HG02870 (cell line): Measurements from ENCODE around the gene ADAMTSL3.
"Not testable (repeated sequence)": the region's sequence is repeated elsewhere in the genome, so short reads cannot be mapped to it uniquely, and the experiment has no call there.

Experiments
- ATAC-seq: cut with Tn5 transposase; IDR thresholded peaks from one replicate; pipeline ENCODE4 v1.9.1; 2021; ENCODE audit warnings: mild to moderate bottlenecking, moderate library complexity; ENCODE audit not compliant: unreplicated experiment

ADAMTSL3 gene

GRCh38 chr15:84078038-84078437 is 424.1 kb downstream of the ADAMTSL3 start:
- not testable (repeated sequence) for ATAC-seq

- not testable (repeated sequence) for ATAC-seq
Observed at GRCh38 chr15:84079325-84079884, 425.5 kb downstream of the ADAMTSL3 start.

- peak; percentile 89 for ATAC-seq
Observed at GRCh38 chr15:84079885-84080777, 426.2 kb downstream of the ADAMTSL3 start.

GRCh38 chr15:84080778-84081084 is 426.8 kb downstream of the ADAMTSL3 start:
- ATAC-seq, result not testable (repeated sequence)

- no peak for ATAC-seq
Observed at GRCh38 chr15:84081391-84082168, 427.7 kb downstream of the ADAMTSL3 start.

- no peak for ATAC-seq
Observed at GRCh38 chr15:84082739-84083138, 428.8 kb downstream of the ADAMTSL3 start.

GRCh38 chr15:84086071-84086470 is 432.1 kb downstream of the ADAMTSL3 start:
- not testable (repeated sequence) for ATAC-seq
